SK-N-SH (cell line): ENCODE measurements around the gene EQTN. TPM values are rescaled to one million over a fixed set of nuclear protein-coding genes. Genes with fewer than 3 reads are reported as not detected.

ENCODE experiments used
- CTCF ChIA-PET: fragments of 300-600, 350-600 bp; formaldehyde crosslinking; extraction: SDS; loops from one replicate; lab custom pipeline; 2021; lab: Yijun Ruan, JAX
- POLR2A ChIA-PET: fragments of 350-600 bp; sonication (Branson Sonifier 250); formaldehyde crosslinking; extraction: SDS; loops from one replicate; lab custom pipeline; 2020; ENCODE audit warnings: antibody characterized with exemption, inconsistent platforms; lab: Yijun Ruan, JAX
- DNase-seq: peaks from one replicate; pipeline ENCODE4 v3.0.0; 2012
- H2AFZ ChIP-seq: fragments of 200-600 bp; sonication (generic); 2 replicates; pipeline ENCODE4 v1.8.1; 2016; ENCODE audit warnings: antibody characterized with exemption, mild to moderate bottlenecking, low read depth
- H3F3A ChIP-seq: fragments of 200-600 bp; sonication (generic); replicated peaks from 2 replicates; pipeline ENCODE3; 2016; ENCODE audit warnings: antibody characterized with exemption, mild to moderate bottlenecking; ENCODE audit not compliant: insufficient read depth
- H3K27ac ChIP-seq, 2 experiments: fragments of 200-500 bp in 1 of 2; fragments of 200-600 bp in 1 of 2; sonication (Bioruptor generic) in 1 of 2; sonication (generic), shearing (Covaris generic) in 1 of 2; 2 replicates each; pipeline versions ENCODE4 v1.5.1 to v1.6.1; 2014 to 2016; ENCODE audit warnings: low read depth in 2 of 2, inconsistent platforms in 1 of 2, low read length in 1 of 2, mild to moderate bottlenecking in 1 of 2, mixed read lengths in 1 of 2
- H3K27me3 ChIP-seq: fragments of 200-600 bp; sonication (generic), shearing (Covaris generic); 2 replicates; pipeline ENCODE4 v1.6.1; 2016; ENCODE audit warnings: mixed run types; ENCODE audit not compliant: insufficient read depth
- H3K36me3 ChIP-seq, 2 experiments: fragments of 200-500 bp in 1 of 2; fragments of 200-600 bp in 1 of 2; sonication (Bioruptor generic) in 1 of 2; sonication (generic) in 1 of 2; replicated peaks in 1 of 2; 2 replicates each; pipeline versions ENCODE3 to v1.5.1; 2014 to 2016; ENCODE audit warnings: low read length in 1 of 2, mild to moderate bottlenecking in 1 of 2; ENCODE audit not compliant: insufficient read depth in 2 of 2, control insufficient read depth in 1 of 2
- H3K4me1 ChIP-seq, 2 experiments: fragments of 200-500 bp in 1 of 2; fragments of 200-600 bp in 1 of 2; sonication (Bioruptor generic) in 1 of 2; sonication (generic), shearing (Covaris generic) in 1 of 2; 2 replicates each; pipeline versions ENCODE4 v1.5.1 to v1.6.1; 2014 to 2016; ENCODE audit warnings: low read depth in 1 of 2, low read length in 1 of 2, mixed run types in 1 of 2; ENCODE audit not compliant: insufficient read depth in 2 of 2, control insufficient read depth in 1 of 2
- H3K4me2 ChIP-seq: fragments of 200-600 bp; sonication (generic), shearing (Covaris generic); 2 replicates; pipeline ENCODE4 v1.6.1; 2017; ENCODE audit warnings: mixed run types
- H3K4me3 ChIP-seq, 2 experiments: fragments of 200-500 bp in 1 of 2; fragments of 200-600 bp in 1 of 2; sonication (Bioruptor generic) in 1 of 2; sonication (generic), shearing (Covaris generic) in 1 of 2; 2 replicates each; pipeline versions ENCODE4 v1.5.1 to v1.8.1; 2014 to 2016; ENCODE audit warnings: low read depth in 2 of 2, inconsistent platforms in 1 of 2, low read length in 1 of 2, mild to moderate bottlenecking in 1 of 2, mixed read lengths in 1 of 2, moderate library complexity in 1 of 2
- H3K79me2 ChIP-seq: fragments of 200-600 bp; sonication (generic); 2 replicates; pipeline ENCODE4 v1.8.1; 2017; ENCODE audit warnings: mild to moderate bottlenecking; ENCODE audit not compliant: insufficient read depth
- H3K9ac ChIP-seq: fragments of 200-600 bp; sonication (generic); 2 replicates; pipeline ENCODE4 v1.6.1; 2017; ENCODE audit warnings: mixed run types
- H3K9me2 ChIP-seq: fragments of 200-600 bp; sonication (generic); 2 replicates; pipeline ENCODE4 v1.6.1; 2017; ENCODE audit warnings: mixed run types
- H3K9me3 ChIP-seq: fragments of 200-600 bp; sonication (generic); 2 replicates; pipeline ENCODE4 v1.6.1; 2017; ENCODE audit warnings: mixed run types, mild to moderate bottlenecking, moderate library complexity
- H4K20me1 ChIP-seq: fragments of 200-600 bp; sonication (generic); 2 replicates; pipeline ENCODE4 v1.6.1; 2017; ENCODE audit warnings: mild to moderate bottlenecking, mixed run types; ENCODE audit not compliant: insufficient read depth
- ELF1 ChIP-seq: IDR thresholded peaks from 2 replicates; pipeline ENCODE4 v1.4.0; 2012
- FOSL2 ChIP-seq: IDR thresholded peaks from 2 replicates; pipeline ENCODE4 v1.4.0; 2012; ENCODE audit warnings: low read depth, mild to moderate bottlenecking, moderate library complexity, borderline replicate concordance
- FOXJ3 ChIP-seq: sonication (generic); formaldehyde crosslinking; IDR thresholded peaks from 2 replicates; pipeline ENCODE4 v1.5.1; 2020; ENCODE audit warnings: mild to moderate bottlenecking, missing genetic modification reagents
- FOXM1 ChIP-seq: IDR thresholded peaks from 2 replicates; pipeline ENCODE4 v1.4.0; 2012; ENCODE audit warnings: low read depth, mild to moderate bottlenecking
- GATA2 ChIP-seq: sonication (generic); formaldehyde crosslinking; IDR thresholded peaks from 2 replicates; pipeline ENCODE4 v1.5.0; 2020; ENCODE audit warnings: mild to moderate bottlenecking, missing genetic modification reagents
- IRF3 ChIP-seq: fragments of 150-350 bp; IDR thresholded peaks from 2 replicates; pipeline ENCODE4 v1.6.1; 2016; ENCODE audit warnings: mild to moderate bottlenecking, low read depth, low read length
- MAX ChIP-seq: IDR thresholded peaks from 2 replicates; pipeline ENCODE4 v1.4.0; 2012; ENCODE audit warnings: low read depth
- POLR2AphosphoS5 ChIP-seq: IDR thresholded peaks from 2 replicates; pipeline ENCODE4 v1.6.1; 2012; ENCODE audit warnings: low read depth, low read length
- RAD21 ChIP-seq: IDR thresholded peaks from 2 replicates; pipeline ENCODE4 v1.6.1; 2012; ENCODE audit warnings: mild to moderate bottlenecking, low read length
- RCOR1 ChIP-seq: fragments of 150-350 bp; IDR thresholded peaks from 2 replicates; pipeline ENCODE4 v1.6.1; 2017; ENCODE audit warnings: antibody characterized with exemption, low read length
- RXRA ChIP-seq: IDR thresholded peaks from 2 replicates; pipeline ENCODE4 v1.4.0; 2012; ENCODE audit warnings: low read depth, mild to moderate bottlenecking, borderline replicate concordance
- SMC3 ChIP-seq: IDR thresholded peaks from 2 replicates; pipeline ENCODE4 v1.6.1; 2012; ENCODE audit warnings: low read depth, low read length, improper control_type of control experiment
- TAF1 ChIP-seq: IDR thresholded peaks from 2 replicates; pipeline ENCODE4 v1.6.1; 2012; ENCODE audit warnings: low read depth, mild to moderate bottlenecking, low read length, moderate library complexity, borderline replicate concordance
- USF1 ChIP-seq: IDR thresholded peaks from 2 replicates; pipeline ENCODE4 v1.4.0; 2012; ENCODE audit warnings: low read depth, borderline replicate concordance
- YY1 ChIP-seq: IDR thresholded peaks from 2 replicates; pipeline ENCODE4 v1.4.0; 2012; ENCODE audit warnings: low read depth, mild to moderate bottlenecking
- polyA plus RNA-seq, 3 experiments: library from polyadenylated mRNA; depleted of rRNA; stranded (reverse); fragments of >200 nt; gene quantifications; 2 replicates each; pipeline ENCODE4 v1.2.3, GENCODE V29; 2012
- TF ChIP-seq, protein P1 (sequence below): fragments of 200-600 bp; sonication (generic); IDR thresholded peaks from 2 replicates; pipeline ENCODE4 v1.6.1; 2017; ENCODE audit warnings: antibody characterized with exemption, mild to moderate bottlenecking, moderate library complexity
- TF ChIP-seq, protein P2 (sequence below): IDR thresholded peaks from 2 replicates; pipeline ENCODE4 v1.6.1; 2012; ENCODE audit warnings: mild to moderate bottlenecking, low read depth, low read length, moderate library complexity

EQTN gene
- polyA plus RNA-seq, 1 of the 3 experiments (the other 2 are of a cell fraction), result not detected

- no peaks in the 10 kb centered on the region for H3K36me3 ChIP-seq
- H3K27me3 ChIP-seq, result no peaks in the 10 kb centered on the region
- ChIA-PET CTCF (interaction anchor here (1.1 to 2.3 kb wide), 7 partner anchors 10 to 45 kb away, joined by 3 to 11 read pairs (median 5); no protein-coding TSS in a partner anchor), POLR2A (no interaction called here)
- H2AFZ ChIP-seq, result peak overlapping the region; percentile 58; the same call in 1 of the 2 replicates
- H3K4me2 ChIP-seq, result peak overlapping the region; percentile 16; the same call in 1 of the 2 replicates
- H3K4me3 ChIP-seq, result no peak overlapping the region
- no peaks in the 10 kb centered on the region for H3K9me2 ChIP-seq
- DNase-seq, result no peak
- H3K27ac ChIP-seq, result no peak overlapping the region; a peak in 1 of 4 replicates
- no peaks in the 10 kb centered on the region for H4K20me1 ChIP-seq
- no peaks in the 10 kb centered on the region; a peak in 1 of 4 replicates for H3K4me1 ChIP-seq
- H3K79me2 ChIP-seq, result no peaks in the 10 kb centered on the region
- H3K9me3 ChIP-seq, result no peaks in the 10 kb centered on the region
- no peak overlapping the region for H3K9ac ChIP-seq
- no peak for TF ChIP-seq SMC3
- no peak for TF ChIP-seq IRF3
- no peak for TF ChIP-seq YY1
- TF ChIP-seq, protein P1, sequence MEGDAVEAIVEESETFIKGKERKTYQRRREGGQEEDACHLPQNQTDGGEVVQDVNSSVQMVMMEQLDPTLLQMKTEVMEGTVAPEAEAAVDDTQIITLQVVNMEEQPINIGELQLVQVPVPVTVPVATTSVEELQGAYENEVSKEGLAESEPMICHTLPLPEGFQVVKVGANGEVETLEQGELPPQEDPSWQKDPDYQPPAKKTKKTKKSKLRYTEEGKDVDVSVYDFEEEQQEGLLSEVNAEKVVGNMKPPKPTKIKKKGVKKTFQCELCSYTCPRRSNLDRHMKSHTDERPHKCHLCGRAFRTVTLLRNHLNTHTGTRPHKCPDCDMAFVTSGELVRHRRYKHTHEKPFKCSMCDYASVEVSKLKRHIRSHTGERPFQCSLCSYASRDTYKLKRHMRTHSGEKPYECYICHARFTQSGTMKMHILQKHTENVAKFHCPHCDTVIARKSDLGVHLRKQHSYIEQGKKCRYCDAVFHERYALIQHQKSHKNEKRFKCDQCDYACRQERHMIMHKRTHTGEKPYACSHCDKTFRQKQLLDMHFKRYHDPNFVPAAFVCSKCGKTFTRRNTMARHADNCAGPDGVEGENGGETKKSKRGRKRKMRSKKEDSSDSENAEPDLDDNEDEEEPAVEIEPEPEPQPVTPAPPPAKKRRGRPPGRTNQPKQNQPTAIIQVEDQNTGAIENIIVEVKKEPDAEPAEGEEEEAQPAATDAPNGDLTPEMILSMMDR, result no peak
- TF ChIP-seq TAF1, result no peak
- no peak for TF ChIP-seq FOSL2
- TF ChIP-seq RAD21, result no peak
- TF ChIP-seq RCOR1, result no peak
- no peak for TF ChIP-seq GATA2 (CRISPR knock-in tag)
- no peak for TF ChIP-seq USF1
- TF ChIP-seq MAX, result no peak
- no peak for TF ChIP-seq RXRA
- no peak for TF ChIP-seq FOXM1
- TF ChIP-seq, protein P2, sequence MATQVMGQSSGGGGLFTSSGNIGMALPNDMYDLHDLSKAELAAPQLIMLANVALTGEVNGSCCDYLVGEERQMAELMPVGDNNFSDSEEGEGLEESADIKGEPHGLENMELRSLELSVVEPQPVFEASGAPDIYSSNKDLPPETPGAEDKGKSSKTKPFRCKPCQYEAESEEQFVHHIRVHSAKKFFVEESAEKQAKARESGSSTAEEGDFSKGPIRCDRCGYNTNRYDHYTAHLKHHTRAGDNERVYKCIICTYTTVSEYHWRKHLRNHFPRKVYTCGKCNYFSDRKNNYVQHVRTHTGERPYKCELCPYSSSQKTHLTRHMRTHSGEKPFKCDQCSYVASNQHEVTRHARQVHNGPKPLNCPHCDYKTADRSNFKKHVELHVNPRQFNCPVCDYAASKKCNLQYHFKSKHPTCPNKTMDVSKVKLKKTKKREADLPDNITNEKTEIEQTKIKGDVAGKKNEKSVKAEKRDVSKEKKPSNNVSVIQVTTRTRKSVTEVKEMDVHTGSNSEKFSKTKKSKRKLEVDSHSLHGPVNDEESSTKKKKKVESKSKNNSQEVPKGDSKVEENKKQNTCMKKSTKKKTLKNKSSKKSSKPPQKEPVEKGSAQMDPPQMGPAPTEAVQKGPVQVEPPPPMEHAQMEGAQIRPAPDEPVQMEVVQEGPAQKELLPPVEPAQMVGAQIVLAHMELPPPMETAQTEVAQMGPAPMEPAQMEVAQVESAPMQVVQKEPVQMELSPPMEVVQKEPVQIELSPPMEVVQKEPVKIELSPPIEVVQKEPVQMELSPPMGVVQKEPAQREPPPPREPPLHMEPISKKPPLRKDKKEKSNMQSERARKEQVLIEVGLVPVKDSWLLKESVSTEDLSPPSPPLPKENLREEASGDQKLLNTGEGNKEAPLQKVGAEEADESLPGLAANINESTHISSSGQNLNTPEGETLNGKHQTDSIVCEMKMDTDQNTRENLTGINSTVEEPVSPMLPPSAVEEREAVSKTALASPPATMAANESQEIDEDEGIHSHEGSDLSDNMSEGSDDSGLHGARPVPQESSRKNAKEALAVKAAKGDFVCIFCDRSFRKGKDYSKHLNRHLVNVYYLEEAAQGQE, result no peak
- no peak for TF ChIP-seq FOXJ3
- no peak for TF ChIP-seq ELF1
- no peak for TF ChIP-seq POLR2AphosphoS5
- peaks cover 6% of the 10 kb centered on the region for H3F3A ChIP-seq
These were observed 48.2 kb downstream of the EQTN start for GRCh38 chr9:27248702-27249101.
